ENCODE measurements around the gene GPS1.

DNA sequence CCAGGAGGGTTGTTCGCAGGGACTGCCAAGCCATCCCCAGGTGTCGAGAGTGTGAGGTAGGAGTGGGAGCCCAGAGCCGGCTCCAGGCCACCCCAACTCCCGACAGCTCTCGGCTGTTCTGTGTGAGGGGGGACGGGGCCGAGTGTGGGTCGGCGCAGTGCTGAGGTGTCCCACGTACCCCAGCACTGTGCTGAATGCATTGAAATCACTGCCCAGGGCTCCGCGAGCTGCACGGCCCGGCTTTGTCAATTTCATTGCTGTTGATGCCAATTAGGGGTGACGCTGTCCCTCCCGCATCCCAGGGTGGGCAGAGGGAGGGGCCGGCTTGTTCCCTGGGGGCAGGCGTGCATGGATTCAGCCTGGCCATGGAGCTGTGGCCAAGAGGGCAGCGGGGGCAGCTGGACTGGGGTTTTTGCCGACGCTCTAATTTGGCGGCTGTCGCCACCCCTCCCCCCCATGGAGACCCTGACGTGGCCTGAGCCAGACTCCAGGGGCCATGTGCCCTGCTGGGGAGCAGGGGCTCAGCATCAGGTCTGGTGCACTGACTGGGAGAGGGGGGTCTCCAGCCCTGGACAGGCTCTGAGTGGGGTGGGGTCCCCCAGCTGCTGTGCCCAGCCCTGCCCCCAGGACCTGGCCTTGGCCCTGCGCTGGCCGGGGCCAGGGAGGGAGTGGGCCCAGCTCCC is 43.3 kb upstream of the GPS1 start:
- TF ChIP-seq, protein P1, sequence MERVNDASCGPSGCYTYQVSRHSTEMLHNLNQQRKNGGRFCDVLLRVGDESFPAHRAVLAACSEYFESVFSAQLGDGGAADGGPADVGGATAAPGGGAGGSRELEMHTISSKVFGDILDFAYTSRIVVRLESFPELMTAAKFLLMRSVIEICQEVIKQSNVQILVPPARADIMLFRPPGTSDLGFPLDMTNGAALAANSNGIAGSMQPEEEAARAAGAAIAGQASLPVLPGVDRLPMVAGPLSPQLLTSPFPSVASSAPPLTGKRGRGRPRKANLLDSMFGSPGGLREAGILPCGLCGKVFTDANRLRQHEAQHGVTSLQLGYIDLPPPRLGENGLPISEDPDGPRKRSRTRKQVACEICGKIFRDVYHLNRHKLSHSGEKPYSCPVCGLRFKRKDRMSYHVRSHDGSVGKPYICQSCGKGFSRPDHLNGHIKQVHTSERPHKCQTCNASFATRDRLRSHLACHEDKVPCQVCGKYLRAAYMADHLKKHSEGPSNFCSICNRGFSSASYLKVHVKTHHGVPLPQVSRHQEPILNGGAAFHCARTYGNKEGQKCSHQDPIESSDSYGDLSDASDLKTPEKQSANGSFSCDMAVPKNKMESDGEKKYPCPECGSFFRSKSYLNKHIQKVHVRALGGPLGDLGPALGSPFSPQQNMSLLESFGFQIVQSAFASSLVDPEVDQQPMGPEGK (CRISPR knock-in tag; IDR thresholded peaks at IDR 0.05; ENCODE audit: borderline replicate concordance) = no peak
- TF ChIP-seq ARNTL (CRISPR knock-in tag; IDR thresholded peaks at IDR 0.05; ENCODE audit: borderline replicate concordance, low read depth) (no peak), GLIS3 (CRISPR knock-in tag; IDR thresholded peaks at IDR 0.05) (no peak), ZFP30 (CRISPR knock-in tag; IDR thresholded peaks at IDR 0.05) (no peak), SNAI2 (CRISPR knock-in tag; IDR thresholded peaks at IDR 0.05) (no peak), ISL1 (CRISPR knock-in tag; IDR thresholded peaks at IDR 0.05) (no peak), PPARA (CRISPR knock-in tag; IDR thresholded peaks at IDR 0.05; ENCODE audit: borderline replicate concordance) (no peak), ZC3H10 (CRISPR knock-in tag; IDR thresholded peaks at IDR 0.05) (no peak), ZNF8 (CRISPR knock-in tag; IDR thresholded peaks at IDR 0.05) (no peak), RARB (CRISPR knock-in tag; IDR thresholded peaks at IDR 0.05) (no peak), TCF4 (CRISPR knock-in tag; IDR thresholded peaks at IDR 0.05; ENCODE audit: borderline replicate concordance) (no peak), CSDC2 (CRISPR knock-in tag; IDR thresholded peaks at IDR 0.05) (no peak)
- TF ChIP-seq, protein P2, sequence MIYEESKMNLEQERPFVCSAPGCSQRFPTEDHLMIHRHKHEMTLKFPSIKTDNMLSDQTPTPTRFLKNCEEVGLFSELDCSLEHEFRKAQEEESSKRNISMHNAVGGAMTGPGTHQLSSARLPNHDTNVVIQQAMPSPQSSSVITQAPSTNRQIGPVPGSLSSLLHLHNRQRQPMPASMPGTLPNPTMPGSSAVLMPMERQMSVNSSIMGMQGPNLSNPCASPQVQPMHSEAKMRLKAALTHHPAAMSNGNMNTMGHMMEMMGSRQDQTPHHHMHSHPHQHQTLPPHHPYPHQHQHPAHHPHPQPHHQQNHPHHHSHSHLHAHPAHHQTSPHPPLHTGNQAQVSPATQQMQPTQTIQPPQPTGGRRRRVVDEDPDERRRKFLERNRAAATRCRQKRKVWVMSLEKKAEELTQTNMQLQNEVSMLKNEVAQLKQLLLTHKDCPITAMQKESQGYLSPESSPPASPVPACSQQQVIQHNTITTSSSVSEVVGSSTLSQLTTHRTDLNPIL (CRISPR knock-in tag; IDR thresholded peaks at IDR 0.05; ENCODE audit: low read depth) = no peak
